Rectal smooth muscle tissue (tissue), 1 donor: ENCODE measurements around the gene CDAN1.

Experiments
- H3K27ac ChIP-seq: one replicate; pipeline ENCODE4 v1.7.0; 2013; ENCODE audit warnings: low read depth, low read length, inconsistent platforms
- H3K27me3 ChIP-seq: one replicate; pipeline ENCODE4 v1.7.0; 2013; ENCODE audit warnings: low read length; ENCODE audit not compliant: control insufficient read depth, insufficient read depth
- H3K36me3 ChIP-seq: one replicate; pipeline ENCODE4 v1.7.0; 2013; ENCODE audit warnings: low read length; ENCODE audit not compliant: control insufficient read depth, insufficient read depth
- H3K4me1 ChIP-seq: one replicate; pipeline ENCODE4 v1.7.0; 2013; ENCODE audit warnings: low read length; ENCODE audit not compliant: control insufficient read depth, insufficient read depth
- H3K4me3 ChIP-seq: one replicate; pipeline ENCODE4 v1.7.0; 2013; ENCODE audit warnings: low read length
- H3K9ac ChIP-seq: one replicate; pipeline ENCODE4 v1.7.0; 2013; ENCODE audit warnings: low read length

Gene CDAN1

DNA sequence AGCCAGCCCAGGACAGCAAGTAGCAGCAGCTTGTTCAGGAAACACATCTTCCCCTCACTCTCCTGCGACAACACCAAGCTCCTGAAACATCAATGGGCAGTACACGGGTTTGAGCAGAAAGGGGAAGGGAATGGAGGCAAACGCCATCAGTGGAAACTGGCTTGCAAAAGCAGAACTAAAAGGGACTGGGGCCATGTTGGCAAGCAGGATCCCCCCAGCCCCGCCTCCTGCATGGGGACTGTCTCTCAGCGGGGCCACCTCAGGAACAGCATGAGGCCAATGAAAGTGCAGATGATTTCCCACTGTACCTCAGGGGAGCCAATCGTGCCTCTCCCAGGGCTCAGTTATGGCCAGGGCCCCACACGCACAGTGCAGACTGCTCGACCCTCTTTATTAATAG, 6.8 kb downstream of the CDAN1 start:
- no peak overlapping the region for H3K9ac ChIP-seq
- no peaks in the 10 kb centered on the region for H3K4me1 ChIP-seq
- H3K36me3 ChIP-seq, result peaks cover 38% of the 10 kb centered on the region
- no peak overlapping the region for H3K27ac ChIP-seq
- no peaks in the 10 kb centered on the region for H3K27me3 ChIP-seq
- no peak overlapping the region for H3K4me3 ChIP-seq

DNA sequence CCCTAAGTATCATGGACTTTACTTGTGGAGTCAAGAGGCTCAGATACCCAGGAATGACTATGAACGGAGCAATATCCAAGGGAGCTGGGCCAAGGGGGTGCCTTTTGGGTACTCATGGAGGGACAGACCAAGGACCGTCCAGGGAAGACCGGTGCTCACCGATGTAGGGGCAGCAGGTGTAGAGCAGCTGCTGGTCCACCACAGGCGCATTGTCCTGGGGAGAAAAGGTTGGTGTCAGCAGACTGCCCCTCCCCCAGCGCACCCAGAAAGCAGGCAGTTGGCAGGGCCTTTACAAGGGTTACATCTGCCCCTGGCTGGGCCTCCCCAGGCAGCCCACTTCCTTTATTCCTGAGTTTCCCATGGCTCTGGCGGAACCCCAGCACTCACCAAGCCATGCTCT, 7.5 kb downstream of the CDAN1 start:
- Histone ChIP-seq H3K9ac (no peak overlapping the region), H3K4me3 (no peak overlapping the region), H3K4me1 (no peaks in the 10 kb centered on the region), H3K27me3 (no peaks in the 10 kb centered on the region), H3K36me3 (peaks cover 45% of the 10 kb centered on the region), H3K27ac (no peak overlapping the region)

DNA sequence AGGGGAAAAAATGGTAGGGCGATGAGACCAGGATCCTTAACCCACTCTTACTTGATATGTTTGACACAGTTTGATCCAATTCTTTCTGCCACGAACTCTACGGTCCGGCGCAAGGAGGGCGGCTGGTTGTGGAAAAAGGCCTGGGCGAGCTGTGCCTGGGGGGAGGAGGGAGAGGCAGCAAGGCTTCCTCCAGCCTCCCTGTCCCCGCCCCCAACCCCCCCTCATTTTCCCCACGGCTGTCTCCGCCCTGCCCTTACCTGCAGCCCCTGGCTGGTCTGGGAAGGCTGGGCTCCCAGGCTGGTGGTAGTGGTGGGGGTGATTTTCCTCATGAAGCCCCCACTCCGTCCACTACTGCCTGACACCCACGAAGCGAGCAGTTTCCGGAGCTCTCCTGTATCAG, 8.0 kb downstream of the CDAN1 start:
- Histone ChIP-seq H3K4me3 (no peak overlapping the region), H3K36me3 (peaks cover 49% of the 10 kb centered on the region), H3K9ac (no peak overlapping the region), H3K4me1 (no peaks in the 10 kb centered on the region), H3K27ac (no peak overlapping the region), H3K27me3 (no peaks in the 10 kb centered on the region)

DNA sequence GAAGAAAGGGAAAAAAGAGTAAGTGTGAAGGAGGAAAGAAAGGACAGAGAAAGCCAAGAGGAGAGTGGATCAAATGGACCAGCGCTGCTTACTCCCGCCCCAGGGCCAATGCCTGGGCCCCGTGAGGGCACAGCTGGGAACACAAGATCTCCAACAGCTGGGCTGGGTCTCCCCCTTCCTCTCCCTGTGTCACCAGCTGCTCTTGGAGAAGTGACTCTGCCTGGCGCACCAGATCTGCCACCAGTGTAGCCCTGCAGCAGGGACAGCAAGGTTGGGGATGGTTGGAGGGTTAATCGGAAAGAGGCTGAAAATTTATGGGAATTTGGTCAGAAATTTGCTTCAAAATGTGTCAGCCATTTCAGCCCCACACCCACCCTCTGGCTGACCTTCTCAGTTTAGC, 8.4 kb downstream of the CDAN1 start:
- H3K36me3 ChIP-seq, result peaks cover 51% of the 10 kb centered on the region
- no peak overlapping the region for H3K9ac ChIP-seq
- H3K4me1 ChIP-seq, result no peaks in the 10 kb centered on the region
- H3K27ac ChIP-seq, result no peak overlapping the region
- H3K4me3 ChIP-seq, result no peak overlapping the region
- H3K27me3 ChIP-seq, result no peaks in the 10 kb centered on the region

DNA sequence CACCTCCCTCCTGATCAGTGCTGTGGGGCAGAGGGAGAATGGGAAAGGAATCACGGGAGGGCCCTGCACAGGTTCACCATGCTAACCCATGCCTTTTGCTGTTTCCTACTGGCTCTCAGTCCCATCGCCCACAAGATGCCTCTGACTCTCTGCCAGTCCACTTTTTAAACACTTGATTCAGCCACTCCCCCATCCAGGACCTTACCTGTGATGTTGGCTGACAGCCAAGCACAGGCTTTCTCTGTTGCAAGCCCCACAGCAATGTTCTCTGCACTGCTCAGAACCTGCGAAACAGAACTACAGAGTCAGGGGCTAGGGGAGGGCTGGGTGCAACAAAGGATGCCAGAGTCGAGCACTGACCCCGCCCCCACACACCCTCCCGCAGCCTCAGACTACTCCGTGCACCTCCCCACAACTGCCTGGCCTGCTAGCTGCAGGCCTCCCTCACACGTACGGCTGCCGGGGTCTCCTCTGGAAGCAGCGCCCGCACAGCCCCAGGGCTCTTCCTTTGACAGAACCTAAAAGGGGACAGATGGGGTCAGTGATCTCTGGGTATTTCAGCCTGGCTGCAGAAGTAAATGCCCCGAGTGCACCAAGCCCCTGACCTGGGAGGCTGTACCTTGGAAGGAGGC, 9.1 kb downstream of the CDAN1 start:
- Histone ChIP-seq H3K9ac (no peak overlapping the region), H3K4me3 (no peak overlapping the region), H3K27me3 (no peaks in the 10 kb centered on the region), H3K4me1 (no peaks in the 10 kb centered on the region), H3K27ac (no peak overlapping the region), H3K36me3 (peaks cover 49% of the 10 kb centered on the region)

DNA sequence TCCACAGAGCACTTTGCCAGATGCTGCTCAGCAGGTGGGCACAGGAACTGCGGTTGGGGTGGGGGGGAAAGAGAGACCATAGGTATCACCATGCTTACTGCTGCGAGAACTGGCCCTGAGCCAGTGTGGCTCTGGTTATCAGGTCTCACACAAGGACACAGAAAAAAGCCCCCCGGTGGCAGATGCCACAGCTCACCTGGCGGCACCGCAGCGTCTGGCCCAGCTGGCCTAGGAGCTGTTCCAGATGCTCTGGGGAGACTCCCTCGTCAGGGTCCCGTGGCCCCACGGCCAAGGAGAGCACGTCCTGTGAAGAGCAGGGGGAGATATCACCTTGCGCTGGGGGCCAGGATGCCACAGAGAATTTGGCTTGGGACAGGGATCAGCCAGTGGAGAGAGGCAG, 10.8 kb downstream of the CDAN1 start:
- Histone ChIP-seq H3K4me3 (no peak overlapping the region), H3K9ac (no peak overlapping the region), H3K27ac (no peak overlapping the region), H3K27me3 (no peaks in the 10 kb centered on the region), H3K36me3 (peaks cover 44% of the 10 kb centered on the region), H3K4me1 (no peaks in the 10 kb centered on the region)

DNA sequence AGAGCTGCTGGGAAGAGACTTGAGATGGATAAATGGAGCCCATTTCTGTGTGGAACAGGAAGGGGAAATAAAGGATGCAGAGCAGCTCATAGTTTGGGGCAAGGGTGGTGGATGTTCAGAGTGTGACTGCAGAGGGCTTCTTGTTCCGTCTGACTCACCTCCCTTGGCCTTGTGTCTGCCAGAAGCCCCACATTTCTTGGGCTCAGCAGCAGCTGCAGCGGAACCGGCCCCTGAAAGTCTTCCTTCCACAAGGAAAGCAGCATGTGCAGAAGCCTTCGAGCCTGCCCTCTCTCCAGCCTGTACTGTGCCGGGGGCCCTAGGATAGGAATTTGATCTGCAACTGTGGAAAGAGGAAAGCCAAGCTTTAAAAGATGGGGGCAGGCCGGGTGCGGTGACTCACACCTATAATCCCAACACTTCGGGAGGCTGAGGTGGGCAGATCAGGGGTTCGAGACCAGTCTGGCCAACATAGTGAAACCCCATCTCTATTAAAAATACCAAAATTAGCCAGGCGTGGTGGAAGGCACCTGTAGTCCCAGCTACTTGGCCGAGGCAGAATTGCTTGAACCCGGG, 11.5 kb downstream of the CDAN1 start:
- no peaks in the 10 kb centered on the region for H3K4me1 ChIP-seq
- H3K4me3 ChIP-seq, result no peak overlapping the region
- H3K27me3 ChIP-seq, result no peaks in the 10 kb centered on the region
- peaks cover 39% of the 10 kb centered on the region for H3K36me3 ChIP-seq
- H3K27ac ChIP-seq, result no peak overlapping the region
- no peak overlapping the region for H3K9ac ChIP-seq

DNA sequence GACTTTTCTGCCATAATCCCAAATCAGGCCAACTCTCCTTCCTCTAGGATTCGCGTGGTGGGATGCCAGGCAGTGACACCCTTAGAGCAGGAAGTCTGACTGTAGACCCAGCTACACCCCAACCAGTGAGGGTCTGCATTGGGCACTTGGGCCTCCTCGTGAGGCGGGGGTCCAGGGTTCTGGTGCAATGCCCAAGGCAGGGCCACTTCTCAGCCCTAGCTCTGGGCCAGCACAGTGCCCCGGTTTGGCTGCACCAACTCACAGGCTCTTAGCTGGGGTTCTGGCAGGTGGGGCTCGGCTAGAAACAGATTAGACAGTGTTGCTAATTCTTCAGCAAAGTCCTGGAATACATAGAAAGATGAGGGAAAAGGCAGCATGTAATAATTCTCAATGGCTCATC, 12.7 kb downstream of the CDAN1 start:
- Histone ChIP-seq H3K36me3 (peaks cover 41% of the 10 kb centered on the region), H3K4me3 (no peak overlapping the region)

DNA sequence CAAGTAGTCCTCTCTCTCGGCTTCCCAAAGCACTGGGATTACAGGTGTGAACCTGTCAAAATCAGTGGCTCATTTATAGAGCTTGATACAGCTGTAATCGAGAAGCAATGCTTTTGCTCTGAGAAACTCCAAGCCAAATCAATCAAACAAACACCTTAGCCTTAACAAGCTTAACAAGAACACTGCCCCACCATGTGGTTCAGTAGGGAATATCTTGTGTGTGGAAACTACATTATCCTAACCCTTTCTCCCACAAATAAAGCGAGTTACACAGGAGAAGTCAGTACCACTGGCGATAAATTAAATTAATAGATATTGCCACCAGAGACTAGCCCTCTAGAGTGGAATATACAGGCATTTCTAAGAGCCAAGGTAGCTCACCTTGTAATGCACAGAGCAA, 13.9 kb downstream of the CDAN1 start:
- Histone ChIP-seq H3K4me1 (no peaks in the 10 kb centered on the region), H3K9ac (no peak overlapping the region), H3K27me3 (no peaks in the 10 kb centered on the region), H3K4me3 (no peak overlapping the region), H3K27ac (no peak overlapping the region), H3K36me3 (peaks cover 44% of the 10 kb centered on the region)

More for the DNA sequence above, 12.7 kb downstream of the CDAN1 start:
- Histone ChIP-seq H3K27ac (no peak overlapping the region), H3K9ac (no peak overlapping the region), H3K4me1 (no peaks in the 10 kb centered on the region), H3K27me3 (no peaks in the 10 kb centered on the region)

DNA sequence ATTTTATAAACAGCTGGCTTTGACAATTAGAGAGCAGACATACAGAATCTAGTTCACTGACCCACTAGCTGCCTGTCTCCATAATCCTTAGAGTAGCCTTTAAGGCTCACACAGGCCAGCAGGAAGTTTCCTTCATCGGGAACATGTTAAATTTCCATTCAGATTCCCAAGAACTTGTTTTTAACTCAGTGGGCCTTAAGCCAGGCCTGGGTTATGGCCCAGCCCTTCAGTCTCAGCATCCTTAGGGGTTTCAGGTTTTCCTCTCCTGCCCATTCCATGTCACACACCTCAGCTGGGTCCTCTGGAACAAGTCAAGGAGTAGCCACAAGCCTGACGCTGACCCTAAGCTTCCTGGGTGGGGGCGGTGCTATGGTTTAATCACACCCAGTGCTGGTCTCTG, 15.0 kb downstream of the CDAN1 start:
- H3K9ac ChIP-seq, result no peak overlapping the region
- no peak overlapping the region for H3K4me3 ChIP-seq
- no peaks in the 10 kb centered on the region for H3K4me1 ChIP-seq
- H3K27me3 ChIP-seq, result no peaks in the 10 kb centered on the region
- no peak overlapping the region for H3K27ac ChIP-seq
- H3K36me3 ChIP-seq, result peaks cover 37% of the 10 kb centered on the region

DNA sequence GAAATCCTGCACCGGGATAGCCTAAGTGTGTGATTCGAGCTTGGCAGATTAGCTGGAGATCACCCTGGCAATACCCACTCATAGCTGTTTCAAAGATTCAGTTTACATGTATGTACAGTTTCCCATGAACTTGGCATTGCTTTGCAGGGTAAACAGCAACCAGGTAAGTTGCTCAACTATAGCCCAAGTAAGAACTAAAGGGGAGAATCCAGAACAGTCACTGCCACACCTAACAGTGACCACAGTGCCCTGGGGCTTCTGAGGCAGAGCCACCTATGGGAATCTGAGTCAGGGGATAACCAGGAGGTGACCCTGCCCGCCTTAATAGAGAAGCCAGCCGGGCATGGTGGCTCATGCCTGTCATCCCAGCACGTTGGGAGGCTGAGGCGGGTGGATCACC, 15.9 kb downstream of the CDAN1 start:
- Histone ChIP-seq H3K36me3 (peaks cover 32% of the 10 kb centered on the region), H3K4me3 (no peak overlapping the region)

DNA sequence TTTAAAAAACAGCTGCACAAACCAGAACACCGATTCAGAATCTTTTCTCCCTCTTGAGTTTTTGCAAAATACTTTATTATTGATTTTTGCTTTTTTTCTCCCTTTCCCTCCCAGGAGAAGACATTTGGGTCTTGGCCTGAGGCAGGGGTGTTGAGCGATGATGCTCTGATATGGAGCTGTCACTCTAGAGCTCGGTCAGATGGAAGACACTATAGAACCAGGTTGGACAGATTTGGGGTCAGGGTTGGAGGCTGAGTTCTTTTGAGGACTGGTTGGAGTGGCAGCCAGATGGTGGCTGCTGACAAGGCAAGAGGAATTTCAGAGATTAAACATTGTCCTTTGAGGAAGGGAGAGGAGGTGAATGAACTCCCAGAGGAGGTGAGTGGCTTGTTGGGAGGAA, 16.9 kb downstream of the CDAN1 start:
- peaks cover 29% of the 10 kb centered on the region for H3K36me3 ChIP-seq

More for the DNA sequence above, 15.9 kb downstream of the CDAN1 start:
- H3K27ac ChIP-seq, result no peak overlapping the region
- H3K4me1 ChIP-seq, result no peaks in the 10 kb centered on the region
- no peak overlapping the region for H3K9ac ChIP-seq
- H3K27me3 ChIP-seq, result no peaks in the 10 kb centered on the region

DNA sequence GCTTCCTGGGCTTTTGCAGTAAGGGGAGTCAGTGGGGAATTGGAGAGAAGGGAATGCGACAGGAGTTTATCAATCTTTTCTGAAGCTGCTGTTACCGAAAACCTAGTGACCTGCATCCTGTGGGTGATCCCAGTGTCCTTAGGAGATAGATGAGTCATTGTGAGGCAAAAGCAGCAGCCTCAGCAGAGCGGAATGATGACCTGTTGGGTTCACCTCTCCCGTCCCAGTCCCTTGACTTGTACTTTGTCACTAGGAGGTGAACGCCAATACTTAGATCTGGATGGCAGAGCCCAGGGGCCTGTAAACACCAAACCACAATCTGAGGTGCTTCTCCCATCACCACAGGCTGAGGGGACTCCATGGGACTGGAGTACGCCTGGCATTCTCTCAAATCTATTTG, 17.9 kb downstream of the CDAN1 start:
- Histone ChIP-seq H3K27me3 (no peaks in the 10 kb centered on the region), H3K9ac (no peak overlapping the region), H3K27ac (no peak overlapping the region), H3K4me3 (no peak overlapping the region), H3K4me1 (no peaks in the 10 kb centered on the region), H3K36me3 (peaks cover 20% of the 10 kb centered on the region)

More for the DNA sequence above, 16.9 kb downstream of the CDAN1 start:
- Histone ChIP-seq H3K27ac (no peak overlapping the region), H3K4me1 (no peaks in the 10 kb centered on the region), H3K27me3 (no peaks in the 10 kb centered on the region), H3K9ac (no peak overlapping the region), H3K4me3 (no peak overlapping the region)
